HepG2 (cell line): ENCODE results near the gene TP53I3. TPM values are rescaled to one million over a fixed set of nuclear protein-coding genes. Genes with fewer than 3 reads are reported as not detected.
A peak's percentile ranks its signal among the peaks of the same experiment; 100 is the strongest.

Experiments
- E2F2 ChIP-seq: sonication (generic); formaldehyde crosslinking; IDR thresholded peaks from 2 replicates; pipeline ENCODE4 v1.4.0; 2020; ENCODE audit warnings: missing genetic modification reagents, borderline replicate concordance
- EHMT2 ChIP-seq: fragments of 200-600 bp; sonication (generic); IDR thresholded peaks from 2 replicates; pipeline ENCODE4 v1.7.0; 2017; ENCODE audit warnings: antibody characterized with exemption, low read depth, low read length, borderline replicate concordance
- FIP1L1 ChIP-seq: fragments of 200-400 bp; formaldehyde crosslinking; IDR thresholded peaks from 2 replicates; pipeline ENCODE4 v1.6.1; 2018; ENCODE audit warnings: low read depth, mild to moderate bottlenecking, low read length, moderate library complexity, borderline replicate concordance; ENCODE audit not compliant: insufficient read depth
- FOXC1 ChIP-seq: sonication (generic); formaldehyde crosslinking; IDR thresholded peaks from 2 replicates; pipeline ENCODE4 v1.8.0; 2022; ENCODE audit warnings: mild to moderate bottlenecking, missing genetic modification reagents, borderline replicate concordance
- GTF3A ChIP-seq: sonication (generic); formaldehyde crosslinking; conservative IDR thresholded peaks from 2 replicates; pipeline ENCODE4 v1.4.0; 2020; ENCODE audit warnings: mild to moderate bottlenecking, missing genetic modification reagents
- HNRNPH1 ChIP-seq: fragments of 200-400 bp; formaldehyde crosslinking; optimal IDR thresholded peaks from 2 replicates; pipeline ENCODE3; 2017; ENCODE audit warnings: mild to moderate bottlenecking, low read depth, low read length
- HNRNPLL ChIP-seq: fragments of 200-400 bp; formaldehyde crosslinking; IDR thresholded peaks from 2 replicates; pipeline ENCODE4 v1.6.1; 2017; ENCODE audit warnings: mild to moderate bottlenecking, low read depth, low read length; ENCODE audit not compliant: poor library complexity, severe bottlenecking
- HOXA3 ChIP-seq: sonication (generic); formaldehyde crosslinking; IDR thresholded peaks from 2 replicates; pipeline ENCODE4 v1.5.0; 2020; ENCODE audit warnings: missing genetic modification reagents
- JDP2 ChIP-seq: sonication (generic); formaldehyde crosslinking; IDR thresholded peaks from 2 replicates; pipeline ENCODE4 v1.8.1; 2022; ENCODE audit warnings: missing genetic modification reagents, borderline replicate concordance
- KLF13 ChIP-seq: sonication (generic); formaldehyde crosslinking; IDR thresholded peaks from 2 replicates; pipeline ENCODE4 v1.4.0; 2020; ENCODE audit warnings: mild to moderate bottlenecking, missing genetic modification reagents
- MIER2 ChIP-seq: IDR thresholded peaks from 2 replicates; pipeline ENCODE4 v1.6.1; 2016; ENCODE audit warnings: missing biosample characterization, missing genetic modification reagents
- PBX3 ChIP-seq: sonication (generic); formaldehyde crosslinking; IDR thresholded peaks from 2 replicates; pipeline ENCODE4 v1.8.1; 2023; ENCODE audit warnings: missing genetic modification reagents, inconsistent platforms, borderline replicate concordance
- ZNF354B ChIP-seq: sonication (generic); formaldehyde crosslinking; IDR thresholded peaks from 2 replicates; pipeline ENCODE4 v1.8.0; 2022; ENCODE audit warnings: mild to moderate bottlenecking, missing genetic modification reagents
- ZNF512B ChIP-seq: sonication (generic); formaldehyde crosslinking; IDR thresholded peaks from 2 replicates; pipeline ENCODE4 v1.5.1; 2020; ENCODE audit warnings: missing genetic modification reagents, mild to moderate bottlenecking, borderline replicate concordance
- ZNF781 ChIP-seq: sonication (generic); formaldehyde crosslinking; IDR thresholded peaks from 2 replicates; pipeline ENCODE4 v1.5.1; 2020; ENCODE audit warnings: borderline replicate concordance, mild to moderate bottlenecking, missing genetic modification reagents; ENCODE audit errors: not compliant biosample characterization
- ZNF790 ChIP-seq: sonication (generic); formaldehyde crosslinking; IDR thresholded peaks from 2 replicates; pipeline ENCODE4 v1.8.0; 2022; ENCODE audit warnings: missing genetic modification reagents, mild to moderate bottlenecking, borderline replicate concordance
- polyA plus RNA-seq, 8 experiments: library from polyadenylated mRNA; depleted of rRNA in 3 of 8; stranded (reverse) in 7 of 8; unstranded in 1 of 8; fragments of >200 nt; fragmentation: Illumina TruSeq in 4 of 8; extraction: Trizol in 4 of 8; gene quantifications; 2 replicates each; pipeline versions ENCODE4 v1.2.1 to v1.2.3, GENCODE V29; 2011 to 2016; ENCODE audit warnings: low read depth in 4 of 8, missing spikeins in 1 of 8, mixed read lengths in 1 of 8; ENCODE audit not compliant: insufficient read depth in 1 of 8
- total RNA-seq, 5 experiments: library from RNA; depleted of rRNA; stranded (reverse); fragments of >200 nt; fragmentation: Illumina TruSeq; extraction: Trizol; gene quantifications; 2 replicates each; pipeline ENCODE4 v1.2.3, GENCODE V29; 2016; ENCODE audit warnings: low read depth in 1 of 5
- TF ChIP-seq, protein P1 (sequence below): IDR thresholded peaks from 2 replicates; pipeline ENCODE4 v1.6.1; 2016; ENCODE audit warnings: low read depth, missing genetic modification reagents, missing compliant biosample characterization

The TP53I3 gene
- total and polyA plus RNA-seq, 2 of the 13 experiments (the other 11 are each of a cell fraction or from before 2014, with no cell fraction given): 25.0 to 44.1 TPM

DNA sequence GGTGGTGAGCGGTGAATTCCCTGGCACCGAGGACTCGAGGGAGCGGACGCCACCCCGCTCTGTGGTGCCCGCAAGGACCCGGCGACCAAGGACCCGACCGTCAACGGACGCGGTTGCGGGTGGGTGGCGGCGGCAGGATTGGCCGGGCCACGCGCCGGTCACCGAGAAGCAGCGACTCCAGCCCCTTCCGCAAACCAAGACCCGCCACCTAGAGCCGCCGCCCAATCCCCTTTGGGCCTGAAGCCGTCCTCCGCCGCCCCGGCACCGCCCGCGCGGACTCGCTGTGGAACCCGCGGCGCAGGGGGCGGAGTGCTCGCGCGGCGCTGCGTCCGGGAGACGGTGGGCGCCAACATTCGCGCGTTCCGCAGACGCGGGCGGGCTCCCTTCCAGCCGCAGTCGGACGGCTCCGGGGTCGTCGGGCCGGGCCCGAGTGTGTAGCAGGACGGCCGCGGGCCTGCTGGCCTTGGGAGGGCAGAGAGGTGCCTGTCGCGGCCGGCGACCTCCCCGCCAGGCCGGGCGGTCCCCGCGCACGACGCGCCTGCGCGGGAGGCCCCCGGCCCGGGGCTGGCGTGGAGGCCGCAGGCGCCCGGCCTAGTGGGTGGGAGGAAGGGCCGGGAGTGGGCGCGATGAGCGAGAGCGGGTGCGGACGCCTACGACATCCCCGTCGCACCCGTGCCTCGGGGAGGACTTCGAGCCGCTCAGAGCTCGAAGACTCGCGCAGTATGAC is 38.7 kb upstream of the TP53I3 start, which contains the start of the genes FAM228B and PFN4 (continued):
- TF ChIP-seq FOXC1 (CRISPR knock-in tag) (peak; percentile 59; the same call in 1 of the 2 replicates), ZNF790 (CRISPR knock-in tag) (peak; percentile 80; the same call in 1 of the 2 replicates), HOXA3 (CRISPR knock-in tag) (peak; percentile 75), EHMT2 (no peak), ZNF781 (no peak), KLF13 (CRISPR knock-in tag) (peak; percentile 70; the same call in 1 of the 2 replicates), FIP1L1 (no peak), E2F2 (no peak; the same call in 1 of the 2 replicates), HNRNPLL (peak; percentile 89), HNRNPH1 (no peak), MIER2 (CRISPR knock-in tag) (0 out of 2 replicates have a peak, but pooled peaks have one; percentile 26), JDP2 (no peak), ZNF354B (CRISPR knock-in tag) (no peak), ZNF512B (CRISPR knock-in tag) (0 out of 2 replicates have a peak, but pooled peaks have one; percentile 36), GTF3A (CRISPR knock-in tag) (peak; percentile 87; the same call in 1 of the 2 replicates), PBX3 (no peak)
- TF ChIP-seq, protein P1, sequence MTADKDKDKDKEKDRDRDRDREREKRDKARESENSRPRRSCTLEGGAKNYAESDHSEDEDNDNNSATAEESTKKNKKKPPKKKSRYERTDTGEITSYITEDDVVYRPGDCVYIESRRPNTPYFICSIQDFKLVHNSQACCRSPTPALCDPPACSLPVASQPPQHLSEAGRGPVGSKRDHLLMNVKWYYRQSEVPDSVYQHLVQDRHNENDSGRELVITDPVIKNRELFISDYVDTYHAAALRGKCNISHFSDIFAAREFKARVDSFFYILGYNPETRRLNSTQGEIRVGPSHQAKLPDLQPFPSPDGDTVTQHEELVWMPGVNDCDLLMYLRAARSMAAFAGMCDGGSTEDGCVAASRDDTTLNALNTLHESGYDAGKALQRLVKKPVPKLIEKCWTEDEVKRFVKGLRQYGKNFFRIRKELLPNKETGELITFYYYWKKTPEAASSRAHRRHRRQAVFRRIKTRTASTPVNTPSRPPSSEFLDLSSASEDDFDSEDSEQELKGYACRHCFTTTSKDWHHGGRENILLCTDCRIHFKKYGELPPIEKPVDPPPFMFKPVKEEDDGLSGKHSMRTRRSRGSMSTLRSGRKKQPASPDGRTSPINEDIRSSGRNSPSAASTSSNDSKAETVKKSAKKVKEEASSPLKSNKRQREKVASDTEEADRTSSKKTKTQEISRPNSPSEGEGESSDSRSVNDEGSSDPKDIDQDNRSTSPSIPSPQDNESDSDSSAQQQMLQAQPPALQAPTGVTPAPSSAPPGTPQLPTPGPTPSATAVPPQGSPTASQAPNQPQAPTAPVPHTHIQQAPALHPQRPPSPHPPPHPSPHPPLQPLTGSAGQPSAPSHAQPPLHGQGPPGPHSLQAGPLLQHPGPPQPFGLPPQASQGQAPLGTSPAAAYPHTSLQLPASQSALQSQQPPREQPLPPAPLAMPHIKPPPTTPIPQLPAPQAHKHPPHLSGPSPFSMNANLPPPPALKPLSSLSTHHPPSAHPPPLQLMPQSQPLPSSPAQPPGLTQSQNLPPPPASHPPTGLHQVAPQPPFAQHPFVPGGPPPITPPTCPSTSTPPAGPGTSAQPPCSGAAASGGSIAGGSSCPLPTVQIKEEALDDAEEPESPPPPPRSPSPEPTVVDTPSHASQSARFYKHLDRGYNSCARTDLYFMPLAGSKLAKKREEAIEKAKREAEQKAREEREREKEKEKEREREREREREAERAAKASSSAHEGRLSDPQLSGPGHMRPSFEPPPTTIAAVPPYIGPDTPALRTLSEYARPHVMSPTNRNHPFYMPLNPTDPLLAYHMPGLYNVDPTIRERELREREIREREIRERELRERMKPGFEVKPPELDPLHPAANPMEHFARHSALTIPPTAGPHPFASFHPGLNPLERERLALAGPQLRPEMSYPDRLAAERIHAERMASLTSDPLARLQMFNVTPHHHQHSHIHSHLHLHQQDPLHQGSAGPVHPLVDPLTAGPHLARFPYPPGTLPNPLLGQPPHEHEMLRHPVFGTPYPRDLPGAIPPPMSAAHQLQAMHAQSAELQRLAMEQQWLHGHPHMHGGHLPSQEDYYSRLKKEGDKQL: 0 out of 2 replicates have a peak, but pooled peaks have one; percentile 26
